Stimulated activated CD4-positive, alpha-beta T cell treated with anti-CD3 and anti-CD28 coated beads, Interleukin-4, amount 100 ng/mL, for 24 hours (primary cell): Measurements from ENCODE around the gene NAP1L5.

Experiments used
- DNase-seq: peaks from one replicate; pipeline ENCODE4 v3.0.0-alpha.2; 2020

NAP1L5 gene, protein sequence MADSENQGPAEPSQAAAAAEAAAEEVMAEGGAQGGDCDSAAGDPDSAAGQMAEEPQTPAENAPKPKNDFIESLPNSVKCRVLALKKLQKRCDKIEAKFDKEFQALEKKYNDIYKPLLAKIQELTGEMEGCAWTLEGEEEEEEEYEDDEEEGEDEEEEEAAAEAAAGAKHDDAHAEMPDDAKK

DNA sequence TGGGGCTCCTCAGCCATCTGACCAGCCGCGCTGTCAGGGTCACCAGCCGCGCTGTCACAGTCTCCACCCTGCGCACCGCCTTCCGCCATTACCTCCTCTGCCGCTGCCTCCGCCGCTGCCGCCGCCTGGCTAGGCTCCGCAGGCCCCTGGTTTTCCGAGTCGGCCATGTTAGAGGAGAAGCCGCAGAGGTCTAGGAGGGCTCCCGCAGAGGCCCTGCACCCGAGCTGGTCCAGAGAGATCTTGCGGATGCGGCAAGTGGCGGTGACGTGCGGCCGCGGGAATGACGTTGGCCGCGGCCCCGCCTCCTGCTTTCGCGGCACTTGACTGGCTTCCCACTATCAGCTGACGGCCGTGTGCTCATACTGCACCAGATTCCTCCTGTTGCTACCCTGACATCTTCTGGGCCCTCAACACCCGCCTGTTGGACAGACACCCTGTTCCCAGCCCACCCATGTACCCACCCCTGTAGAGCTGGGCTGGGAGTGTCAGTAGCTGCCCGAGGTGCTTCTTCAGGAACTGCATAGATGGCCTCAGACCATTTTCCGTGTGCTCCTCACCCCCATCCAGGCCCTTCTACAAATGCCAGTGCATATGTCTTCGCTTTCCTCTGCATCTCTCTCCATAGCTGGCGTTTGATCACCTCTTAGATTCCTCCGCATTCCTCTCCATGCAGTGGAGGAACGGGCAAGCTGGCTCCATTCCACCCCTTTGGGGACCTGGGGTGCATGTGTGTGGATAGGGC, at the start of gene NAP1L5:
NAP1L5 (minus strand) TSS at position 242 of the 742 bp plus-strand sequence; CDS start at position 167, 75 bp downstream.
- peak; percentile 64 for DNase-seq

DNA sequence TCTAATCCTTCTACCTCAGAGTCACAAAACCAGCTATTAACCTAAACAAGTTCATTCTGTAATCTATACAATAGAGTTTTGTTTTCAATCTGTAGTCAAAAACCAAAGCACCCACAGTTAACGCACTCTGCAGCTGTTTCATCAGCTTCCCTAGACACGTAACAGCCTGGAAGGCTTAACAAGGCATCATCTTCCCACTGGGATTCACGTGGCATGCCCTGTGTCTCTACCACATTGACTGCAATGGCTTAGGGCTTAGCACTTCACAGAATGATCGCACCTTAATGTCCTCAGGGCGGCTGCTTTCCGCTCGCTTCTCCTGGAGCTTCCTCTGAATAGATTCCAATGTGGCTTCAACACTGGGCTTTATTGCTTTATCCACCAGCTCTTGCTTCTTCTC, 49.7 kb upstream of the NAP1L5 start:
- no peak for DNase-seq

DNA sequence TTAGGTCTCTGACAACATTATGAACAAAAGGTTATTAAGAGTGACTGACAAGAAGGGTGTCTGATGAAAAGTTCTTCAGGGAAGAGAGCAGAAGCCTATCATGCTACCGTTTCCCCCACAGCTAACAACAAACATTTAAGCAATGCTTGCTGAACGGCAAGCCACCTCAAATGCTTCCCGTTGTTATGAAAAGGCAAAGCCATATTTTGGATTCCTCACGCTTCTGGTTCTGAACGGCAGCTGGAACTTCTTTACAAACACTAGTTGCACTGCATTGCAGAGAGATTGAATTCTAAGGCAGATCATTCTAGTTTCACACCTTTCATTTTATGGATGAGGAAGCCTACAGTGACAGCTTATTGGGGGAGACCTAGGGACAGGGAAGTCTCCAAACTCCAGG, 48.6 kb upstream of the NAP1L5 start:
- no peak for DNase-seq

DNA sequence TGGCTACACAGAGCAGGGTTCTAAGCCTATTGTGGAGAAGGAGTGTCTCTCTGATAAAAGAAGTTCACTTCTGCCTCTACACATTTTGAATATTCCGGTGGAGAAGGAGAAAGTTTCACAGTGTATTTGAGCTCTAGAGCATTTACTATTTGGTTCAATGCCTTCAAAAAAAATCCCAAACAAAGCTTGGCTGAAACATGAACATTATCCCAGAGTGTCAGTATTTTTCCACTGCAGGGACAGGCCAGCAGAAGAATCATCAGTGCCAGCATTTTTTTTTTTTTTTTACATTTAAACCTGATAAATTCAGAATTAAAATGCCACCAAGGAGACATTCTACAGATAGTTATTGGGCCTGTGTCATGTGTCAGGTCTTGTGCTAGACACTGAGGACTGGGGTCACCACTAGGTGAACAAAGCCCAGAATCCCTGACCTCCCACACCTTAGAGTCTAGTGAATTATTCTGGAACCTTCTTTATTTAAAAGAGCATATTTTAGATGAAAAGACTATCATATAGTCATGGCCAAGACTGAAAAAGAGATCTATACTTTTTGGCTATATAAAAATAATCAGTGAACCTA, 48.0 kb upstream of the NAP1L5 start:
- no peak for DNase-seq

DNA sequence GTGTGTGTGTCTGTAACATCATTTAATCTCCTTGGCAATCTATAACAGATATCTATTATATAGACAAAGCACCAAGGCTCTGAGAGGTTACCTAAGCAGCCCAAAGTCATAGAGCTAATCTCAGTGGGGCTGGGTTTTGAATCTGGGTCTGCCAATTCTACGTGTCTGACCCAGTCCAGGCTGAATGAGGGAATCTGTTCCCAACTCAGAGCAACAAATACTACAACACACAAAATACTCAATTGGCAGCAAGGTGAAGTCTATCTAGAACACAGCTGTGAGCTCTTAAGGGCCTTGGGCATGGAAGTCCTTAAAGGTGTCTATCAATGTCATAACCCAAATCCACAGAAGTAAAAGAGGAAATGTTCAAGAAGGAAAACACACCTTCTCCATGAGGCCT, 47.5 kb upstream of the NAP1L5 start:
- DNase-seq = no peak

DNA sequence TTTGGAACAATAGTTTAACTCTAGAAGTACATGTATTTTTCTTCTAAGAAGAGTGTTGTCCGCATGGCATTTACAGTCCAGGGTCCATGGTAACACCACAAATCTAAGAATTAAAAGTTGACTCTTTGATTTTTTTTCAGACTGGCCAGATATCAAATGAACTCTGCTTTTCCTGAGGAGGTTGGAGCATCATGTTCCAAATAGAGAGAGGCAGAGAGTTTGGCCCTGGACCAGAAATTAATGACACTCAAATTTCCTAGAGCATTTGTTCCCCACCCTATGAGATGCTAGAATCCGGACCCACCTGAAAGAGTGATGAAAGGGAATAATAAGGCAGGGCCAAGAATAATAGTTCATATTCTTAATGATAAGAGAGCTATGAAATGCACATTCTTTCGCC, 47.0 kb upstream of the NAP1L5 start:
- DNase-seq = no peak

DNA sequence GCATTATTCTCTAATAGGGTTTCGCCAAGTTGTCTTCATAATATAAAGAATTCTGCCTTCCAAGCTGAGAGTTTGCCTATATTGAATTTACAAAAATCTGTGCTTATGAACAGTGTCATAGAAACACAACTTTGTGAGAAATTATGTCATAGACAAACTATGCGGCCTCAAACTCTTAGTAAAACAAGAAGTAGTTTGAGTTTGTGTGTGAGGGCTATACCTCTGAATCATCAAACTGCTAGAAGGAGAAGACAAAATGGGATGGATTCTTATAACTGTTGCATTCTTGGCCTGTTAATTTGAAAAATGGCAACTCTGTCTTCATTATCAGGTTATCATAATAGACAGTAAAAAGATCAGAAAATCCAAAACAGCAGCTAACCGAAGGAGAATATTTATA, 46.1 kb upstream of the NAP1L5 start:
- DNase-seq = no peak

DNA sequence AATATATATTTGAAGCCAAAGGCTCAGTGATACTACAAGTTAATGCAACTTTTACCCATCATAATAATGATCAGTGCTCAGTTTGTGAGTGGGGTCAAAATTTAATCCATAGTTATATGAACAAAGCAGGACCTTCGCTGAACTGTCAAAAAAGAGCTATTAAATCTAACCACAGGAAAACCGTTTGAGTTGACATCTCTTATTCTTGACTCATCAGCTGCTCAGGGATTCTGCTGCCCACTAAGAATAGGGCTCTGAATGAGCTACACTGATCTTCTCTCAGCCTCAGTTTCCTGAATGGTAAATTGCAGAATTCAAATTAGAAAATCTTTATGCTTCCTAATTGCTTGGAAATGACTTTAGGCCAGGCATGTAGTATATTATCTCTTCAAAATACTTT, 44.9 kb upstream of the NAP1L5 start:
- no peak for DNase-seq

DNA sequence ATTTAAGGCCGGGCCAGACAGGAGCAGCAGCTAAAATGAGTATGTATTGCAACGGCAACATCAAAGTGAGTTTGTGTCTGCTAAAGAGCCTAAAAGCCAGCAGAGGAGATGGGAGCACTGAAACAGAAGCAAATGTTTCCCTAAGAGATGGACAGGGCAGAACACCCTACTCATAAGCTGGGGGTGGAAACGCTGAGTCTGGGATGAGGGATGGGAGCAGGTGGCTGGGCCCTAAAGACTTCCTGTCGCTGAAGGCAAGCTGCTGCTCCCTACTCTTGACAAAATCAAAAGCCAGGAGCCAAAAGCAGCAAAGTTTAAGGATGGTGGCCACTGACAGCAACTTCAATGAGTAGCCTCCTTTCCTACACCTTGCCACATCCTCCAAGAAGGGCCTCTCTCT, 40.6 kb upstream of the NAP1L5 start:
- no peak for DNase-seq

DNA sequence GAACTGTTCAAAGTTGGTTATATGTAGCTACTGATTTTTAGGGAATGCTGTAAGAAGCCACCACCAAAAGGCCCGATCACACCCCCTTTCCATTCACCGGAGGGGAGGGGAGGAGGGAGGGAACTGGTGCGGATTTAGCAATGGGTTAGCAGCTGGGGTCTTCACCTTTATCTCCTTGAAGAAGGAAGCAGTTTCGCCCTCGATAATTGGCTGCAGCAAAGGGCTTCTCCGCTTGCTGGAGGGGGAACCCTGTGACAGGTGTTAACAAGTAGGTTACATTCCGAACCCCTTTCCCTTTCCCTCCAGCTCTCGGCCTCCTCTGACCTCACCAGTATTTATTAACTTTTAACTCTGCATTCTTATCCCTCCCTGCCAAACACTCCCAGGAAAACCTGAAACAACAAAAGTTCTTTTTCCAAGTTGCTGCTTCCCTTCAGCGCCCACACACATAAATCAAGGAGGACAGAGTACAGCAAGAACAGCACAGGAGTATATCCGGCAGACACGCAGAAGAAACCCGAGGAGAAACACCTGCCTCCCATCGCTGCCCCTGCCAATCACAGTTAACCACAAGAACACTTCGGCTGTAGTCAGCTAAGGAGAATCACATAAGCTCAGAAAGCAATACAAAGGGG, 39.8 kb upstream of the NAP1L5 start:
- peak; percentile 7 for DNase-seq

DNA sequence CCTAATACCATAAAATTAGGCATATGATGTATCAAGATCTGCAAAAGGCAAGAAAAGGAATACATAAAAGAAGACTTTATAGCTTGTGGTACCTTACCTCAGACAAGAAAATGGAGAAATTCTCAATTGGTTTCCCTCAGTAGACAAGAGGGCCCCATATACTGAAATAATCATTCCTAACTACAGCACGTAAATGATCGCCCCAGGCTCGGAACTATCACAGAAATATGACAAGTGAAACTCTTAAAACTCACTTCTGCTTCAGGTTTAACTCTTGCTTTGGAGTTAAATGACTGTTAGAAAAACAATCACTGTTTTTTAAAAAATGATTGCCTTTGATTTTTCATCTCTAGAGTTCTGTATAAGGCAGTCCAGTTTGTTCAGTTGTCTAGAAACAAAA, 38.6 kb upstream of the NAP1L5 start:
- DNase-seq = no peak

DNA sequence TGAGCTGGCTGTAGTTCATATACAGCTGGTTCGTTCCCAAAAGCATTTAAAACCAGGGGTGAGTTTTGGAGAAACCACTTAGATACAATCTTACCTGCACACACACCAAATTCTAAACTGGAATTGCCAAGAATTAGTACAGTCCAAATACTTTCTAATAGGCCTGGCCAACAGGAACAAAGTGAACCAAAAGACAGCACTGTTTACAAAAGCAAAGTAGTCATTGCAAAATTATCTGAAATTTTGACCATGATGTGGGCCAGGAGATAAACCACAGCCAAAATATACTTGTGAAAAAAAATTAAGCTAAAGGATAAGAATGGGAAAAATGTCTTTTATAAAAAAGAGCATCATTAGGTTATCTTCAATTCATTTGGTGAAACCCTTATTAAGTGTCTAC, 37.9 kb upstream of the NAP1L5 start:
- no peak for DNase-seq

DNA sequence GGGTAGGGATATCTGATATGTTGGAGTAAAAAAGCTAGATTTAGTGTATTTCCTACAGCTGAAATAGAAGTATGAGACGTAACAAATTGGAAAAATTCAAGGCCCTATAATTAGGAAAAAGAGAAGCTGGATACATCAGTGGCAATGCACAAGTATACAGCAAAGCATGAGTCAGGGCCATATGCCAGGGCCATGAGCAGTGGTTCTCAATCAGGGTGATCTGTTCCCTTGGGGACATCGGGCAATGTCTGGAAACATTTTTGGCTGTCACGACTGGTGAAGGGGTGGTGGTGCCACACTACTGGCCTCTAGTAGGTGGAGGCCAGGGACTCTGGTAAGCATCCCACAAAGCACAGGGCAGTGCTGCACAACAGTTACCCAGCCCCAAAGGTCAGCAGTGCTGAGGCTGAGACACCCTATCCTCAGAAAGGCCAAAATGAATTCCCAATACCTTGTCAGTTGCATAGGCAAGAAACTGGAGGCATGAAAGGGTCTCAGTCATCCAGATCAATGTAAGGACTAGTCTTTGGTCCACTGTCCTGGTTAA, 36.8 kb upstream of the NAP1L5 start:
- DNase-seq = no peak

DNA sequence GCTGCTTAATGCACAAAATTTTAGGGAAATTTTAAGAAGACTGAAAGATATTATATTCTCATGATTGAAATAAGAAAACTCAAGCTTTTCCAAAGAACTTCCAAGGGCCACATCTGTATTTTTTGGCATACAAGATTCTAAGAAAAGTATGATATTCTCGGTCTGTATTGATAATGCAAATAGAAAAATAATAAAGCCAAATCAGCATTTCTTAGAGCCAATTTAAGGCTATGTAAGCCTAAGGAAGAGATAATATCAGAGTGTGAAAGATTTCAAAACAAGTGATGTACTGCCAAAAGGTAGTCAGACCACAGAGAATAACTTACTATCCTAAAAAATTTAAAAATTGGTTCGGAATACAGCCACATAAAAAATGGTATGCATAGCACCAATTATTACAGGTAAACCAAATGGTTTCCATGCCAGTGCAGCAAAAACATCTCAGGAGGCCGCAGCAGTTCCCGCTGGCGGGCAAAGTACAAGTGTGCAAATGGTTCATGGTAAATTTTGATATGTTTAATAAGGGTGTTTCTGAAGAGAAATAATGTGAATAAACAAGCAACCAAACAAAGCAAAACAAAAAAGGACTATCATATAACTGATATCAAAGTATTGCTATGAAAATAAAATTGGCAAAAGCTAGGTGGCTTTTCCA, 35.2 kb upstream of the NAP1L5 start:
- no peak for DNase-seq

DNA sequence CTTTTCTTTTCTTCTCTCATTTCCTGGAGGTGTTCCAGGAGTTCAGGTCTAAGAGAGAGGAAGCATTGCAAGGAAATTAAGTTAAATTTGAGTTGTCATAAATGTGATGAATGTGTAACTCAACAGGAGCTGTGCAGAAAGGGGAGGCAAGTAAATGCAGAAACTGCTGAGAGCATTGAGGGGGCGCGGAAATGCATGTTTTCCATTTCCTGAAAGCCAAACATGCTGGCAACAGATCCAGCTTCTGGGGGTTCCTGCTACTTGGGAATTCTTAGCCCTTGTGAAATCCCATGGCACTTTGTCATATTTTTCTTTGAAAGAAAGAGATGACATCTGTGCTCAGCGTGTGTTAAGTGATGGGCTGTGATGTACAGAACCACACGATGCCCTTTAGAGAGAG, 33.8 kb upstream of the NAP1L5 start:
- DNase-seq = no peak

DNA sequence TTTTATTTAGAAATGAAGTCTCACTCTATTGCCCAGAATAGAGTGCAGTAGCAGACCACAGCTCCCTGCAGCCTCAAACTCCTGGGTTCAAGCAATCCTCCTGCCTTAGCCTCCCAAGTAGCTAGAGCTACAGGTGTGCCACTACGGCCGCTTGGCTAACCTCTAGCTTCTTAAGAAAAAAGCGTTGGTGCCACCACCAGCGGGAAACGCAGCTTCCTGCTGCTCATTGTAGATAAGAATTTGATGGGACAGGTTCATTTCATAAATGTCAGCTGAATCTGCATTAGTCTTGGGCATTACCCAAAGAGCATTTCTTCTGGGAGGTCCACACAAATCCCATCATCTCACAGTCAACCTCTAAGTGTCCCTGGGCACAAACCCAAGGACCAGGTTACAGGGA, 33.2 kb upstream of the NAP1L5 start:
- no peak for DNase-seq

DNA sequence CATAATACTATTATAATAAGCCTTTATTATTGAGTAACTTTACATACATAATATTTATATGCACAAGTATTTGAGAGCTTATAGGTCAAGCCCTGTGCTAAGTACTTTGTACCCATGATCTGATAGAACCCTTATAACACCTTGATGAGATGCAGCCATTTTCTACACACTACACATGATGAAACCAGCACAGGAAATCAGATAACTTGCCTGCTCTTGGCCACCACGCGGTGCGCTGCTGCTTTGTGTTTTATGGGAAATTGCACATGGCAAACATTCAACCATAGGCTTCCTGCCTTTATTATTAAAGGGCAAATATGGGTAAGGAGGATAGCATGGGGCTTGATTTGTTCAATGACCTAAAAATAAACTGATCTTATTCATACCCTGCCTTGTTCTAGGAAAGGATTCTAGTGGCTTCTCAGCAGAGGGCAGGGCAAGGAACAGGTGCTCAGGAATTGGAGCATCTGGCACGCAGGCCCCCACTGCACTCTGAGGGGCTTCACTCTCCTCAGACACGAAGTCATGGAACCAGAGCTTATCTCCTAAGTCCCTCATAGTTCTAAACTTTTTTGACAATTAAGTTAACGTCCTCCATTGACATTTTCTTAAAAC, 31.6 kb upstream of the NAP1L5 start:
- no peak for DNase-seq

DNA sequence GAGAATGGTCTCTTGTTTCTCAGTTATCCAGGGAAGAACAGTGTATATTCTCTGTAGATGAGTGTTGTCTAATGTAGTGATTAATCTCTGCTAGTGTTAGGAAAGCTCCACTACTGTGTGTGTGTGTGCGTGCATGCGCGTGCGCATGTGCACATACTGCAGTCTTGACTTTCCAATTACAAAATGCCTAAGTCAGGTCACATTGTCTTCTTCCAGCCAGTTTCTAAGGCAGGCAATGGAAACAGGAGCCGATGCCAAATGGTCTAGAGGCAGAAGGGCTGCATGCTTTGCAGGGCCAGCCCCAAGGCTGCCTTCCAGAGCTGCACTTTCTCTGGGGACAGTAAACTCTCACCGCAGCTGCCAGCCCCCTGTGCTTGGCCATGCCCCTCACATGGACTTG, 30.5 kb upstream of the NAP1L5 start:
- no peak for DNase-seq

DNA sequence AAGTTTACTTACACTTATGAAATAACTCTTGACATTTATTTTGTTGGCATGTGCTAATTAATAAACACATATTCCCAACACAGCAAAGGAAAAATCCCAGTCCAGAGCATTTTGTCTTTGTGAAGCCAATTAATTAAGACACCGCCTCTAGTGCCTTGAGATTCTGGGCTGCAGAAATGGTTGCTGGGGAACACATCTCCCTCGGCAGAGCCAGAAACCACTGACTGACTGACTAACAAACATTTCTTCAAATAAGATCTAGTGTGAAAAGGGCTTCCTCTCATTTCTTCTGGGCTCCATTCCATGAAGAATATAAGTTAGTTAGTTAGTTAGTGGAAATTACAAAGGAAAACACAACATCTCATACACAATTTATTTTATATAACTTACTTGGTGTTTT, 28.4 kb upstream of the NAP1L5 start:
- DNase-seq = no peak

DNA sequence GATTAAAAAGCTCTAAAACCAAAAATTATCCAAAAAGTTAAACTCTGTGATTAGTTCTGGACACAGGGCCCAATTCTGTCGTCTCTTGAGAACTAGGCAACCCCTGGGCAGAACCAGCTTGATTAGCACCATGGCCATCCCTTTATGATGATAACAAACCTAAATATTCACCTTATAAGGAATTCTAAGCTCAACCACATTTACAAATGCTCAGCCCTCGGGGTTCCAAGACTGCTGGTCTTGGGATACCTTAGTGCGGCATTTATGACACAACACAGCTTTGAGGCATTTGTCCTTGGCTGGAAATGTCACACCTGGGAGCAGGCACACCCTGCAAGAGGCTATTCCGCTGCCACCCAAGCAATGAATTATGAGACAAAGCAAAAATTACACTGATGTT, 27.5 kb upstream of the NAP1L5 start:
- no peak for DNase-seq

DNA sequence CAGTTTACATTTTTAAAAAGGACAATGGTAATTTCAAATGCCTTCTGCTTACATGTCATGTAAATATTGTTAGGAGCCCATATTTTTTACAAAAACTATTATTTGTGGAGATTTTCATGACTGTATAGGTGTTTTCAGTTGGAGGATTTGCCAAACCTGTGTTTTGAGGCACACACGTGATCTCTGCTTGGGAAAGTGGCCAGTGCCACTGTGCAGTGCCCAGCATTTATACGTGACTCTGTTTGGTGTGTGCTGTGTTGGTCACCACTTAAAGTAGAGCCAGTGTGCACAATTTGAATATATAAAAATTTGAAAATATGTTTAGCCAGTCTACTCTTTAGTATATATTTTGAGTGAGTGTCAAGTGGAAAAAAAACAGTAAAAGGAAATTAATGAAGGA, 26.8 kb upstream of the NAP1L5 start:
- no peak for DNase-seq

DNA sequence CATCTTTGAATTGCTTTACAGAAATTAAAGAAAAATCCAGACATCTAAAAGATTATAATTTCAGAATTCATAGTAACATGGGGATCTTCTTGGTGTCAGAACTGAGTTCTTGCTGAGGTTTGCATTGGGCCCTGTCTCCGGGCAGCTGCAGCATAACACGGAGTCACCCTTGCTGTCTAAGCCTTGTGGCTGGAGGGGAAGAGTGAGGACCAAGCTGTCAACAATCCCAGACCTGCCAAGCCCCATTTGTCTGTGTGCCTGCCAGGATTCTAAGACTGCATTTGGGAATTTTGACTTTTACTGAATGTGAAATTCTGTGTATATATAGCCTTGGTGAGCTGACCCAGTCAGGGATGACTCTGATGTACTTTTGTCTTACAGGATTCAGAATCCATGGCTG, 25.2 kb upstream of the NAP1L5 start:
- no peak for DNase-seq

DNA sequence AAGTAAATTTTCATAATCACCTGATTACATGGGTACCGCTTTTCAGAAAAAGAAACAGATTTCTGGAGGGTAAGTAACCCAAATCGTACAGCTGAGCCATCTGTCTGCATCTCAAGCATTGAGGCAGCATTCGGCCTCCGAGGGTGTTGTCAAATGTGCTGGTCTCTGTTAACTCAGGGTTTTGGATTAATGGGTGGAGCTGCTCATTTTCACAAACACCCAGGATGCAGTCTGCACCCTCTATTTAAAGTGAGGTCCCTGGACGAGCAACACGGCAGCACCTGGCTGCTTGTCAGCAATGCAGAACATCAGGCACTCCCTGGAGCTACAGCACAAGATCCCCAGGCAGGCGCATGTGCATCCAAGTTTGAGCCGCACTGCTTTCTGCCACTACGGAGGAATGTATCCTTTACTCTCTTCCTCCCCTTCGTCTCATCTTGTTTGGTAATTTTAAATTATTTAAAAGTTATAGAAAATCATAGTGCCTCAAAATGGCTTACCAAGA, 24.7 kb upstream of the NAP1L5 start:
- no peak for DNase-seq
